OCI-M2 (cell line): ENCODE data around the gene RARRES1.

Source experiments
- DNase-seq: peaks from one replicate; lab custom pipeline; 2025; ENCODE audit not compliant: unreplicated experiment; lab: John Stamatoyannopoulos, UW

RARRES1 gene

GRCh38 chr3:158735296-158736033 lies 3.2 kb upstream of the RARRES1 start:
- DNase-seq: no peak

GRCh38 chr3:158733656-158734055 lies 1.4 kb upstream of the RARRES1 start:
- DNase-seq: no peak

- no peak for DNase-seq
Observed at GRCh38 chr3:158732856-158733200, 571 bp upstream of the RARRES1 start.

- no peak for DNase-seq
Observed at GRCh38 chr3:158731486-158731885, 771 bp downstream of the RARRES1 start.

GRCh38 chr3:158728851-158729250 lies 3.4 kb downstream of the RARRES1 start:
- DNase-seq: no peak

- no peak for DNase-seq
Observed at GRCh38 chr3:158728061-158728377, 4.2 kb downstream of the RARRES1 start.

- DNase-seq: no peak
Observed at GRCh38 chr3:158727206-158728060, 4.8 kb downstream of the RARRES1 start.

GRCh38 chr3:158725348-158726011 lies 6.8 kb downstream of the RARRES1 start:
- DNase-seq: no peak

GRCh38 chr3:158723991-158724390 lies 8.3 kb downstream of the RARRES1 start:
- DNase-seq: no peak

GRCh38 chr3:158722108-158722507 lies 10.1 kb downstream of the RARRES1 start:
- no peak for DNase-seq

GRCh38 chr3:158718490-158719170 lies 13.6 kb downstream of the RARRES1 start:
- no peak for DNase-seq

GRCh38 chr3:158717576-158717975 lies 14.7 kb downstream of the RARRES1 start:
- no peak for DNase-seq

GRCh38 chr3:158713094-158713499 lies 19.2 kb downstream of the RARRES1 start:
- peak; percentile 52 for DNase-seq

GRCh38 chr3:158712443-158712842 lies 19.8 kb downstream of the RARRES1 start:
- no peak for DNase-seq

- DNase-seq: no peak
Observed at GRCh38 chr3:158711886-158712285, 20.4 kb downstream of the RARRES1 start.

- no peak for DNase-seq
Observed at GRCh38 chr3:158710601-158711000, 21.7 kb downstream of the RARRES1 start.

- DNase-seq: no peak
Observed at GRCh38 chr3:158709666-158710083, 22.6 kb downstream of the RARRES1 start.

GRCh38 chr3:158703566-158703965 lies 28.7 kb downstream of the RARRES1 start:
- DNase-seq: no peak

- DNase-seq: no peak
Observed at GRCh38 chr3:158702815-158703481, 29.3 kb downstream of the RARRES1 start.

- DNase-seq: no peak
Observed at GRCh38 chr3:158701420-158702065, 30.7 kb downstream of the RARRES1 start.
